OCI-LY3 (cell line): Measurements from ENCODE around the gene PPCS.

Experiments used
- H2AFZ ChIP-seq: fragments of 200-600, 300-600 bp; shearing (Covaris generic); 2 replicates; pipeline ENCODE4 v1.6.0; 2014; ENCODE audit warnings: antibody characterized with exemption, low read depth, low read length
- H3K27ac ChIP-seq: fragments of 200-600, 300-600 bp; sonication (generic); 2 replicates; pipeline ENCODE4 v1.5.1; 2014; ENCODE audit warnings: mild to moderate bottlenecking, low read length, moderate library complexity, mixed read lengths
- H3K27me3 ChIP-seq: fragments of 200-600, 300-600 bp; sonication (generic); 2 replicates; pipeline ENCODE4 v1.6.1; 2014; ENCODE audit warnings: low read depth, low read length, mixed read lengths
- H3K36me3 ChIP-seq: fragments of 200-600, 300-600 bp; sonication (generic); replicated peaks from 2 replicates; pipeline ENCODE3; 2014; ENCODE audit warnings: low read depth, low read length, mixed read lengths
- H3K4me1 ChIP-seq: fragments of 300-600, 200-600 bp; sonication (generic); 2 replicates; pipeline ENCODE4 v1.6.1; 2014; ENCODE audit warnings: low read length, mixed read lengths
- H3K4me2 ChIP-seq: fragments of 200-600, 300-600 bp; sonication (generic); 2 replicates; pipeline ENCODE4 v1.6.1; 2014; ENCODE audit warnings: low read length, mixed read lengths
- H3K4me3 ChIP-seq: fragments of 300-600, 200-600 bp; sonication (generic); 2 replicates; pipeline ENCODE4 v1.5.1; 2014; ENCODE audit warnings: antibody characterized with exemption, mild to moderate bottlenecking, low read length, moderate library complexity
- H3K79me2 ChIP-seq: fragments of 300-600, 200-600 bp; shearing (Covaris generic); 2 replicates; pipeline ENCODE4 v1.6.1; 2014; ENCODE audit warnings: mild to moderate bottlenecking, low read length, mixed read lengths
- H3K9ac ChIP-seq: fragments of 300-600, 200-600 bp; shearing (Covaris generic); 2 replicates; pipeline ENCODE4 v1.6.0; 2014; ENCODE audit warnings: mild to moderate bottlenecking, low read length, moderate library complexity
- H3K9me3 ChIP-seq: fragments of 200-600, 300-600 bp; shearing (Covaris generic); 2 replicates; pipeline ENCODE4 v1.6.1; 2014; ENCODE audit warnings: low read length, mixed read lengths; ENCODE audit not compliant: insufficient read depth
- H4K20me1 ChIP-seq: fragments of 200-600, 300-600 bp; sonication (generic); 2 replicates; pipeline ENCODE4 v1.6.1; 2016; ENCODE audit warnings: low read length, mixed read lengths; ENCODE audit not compliant: insufficient read depth
- CTCF ChIP-seq: fragments of 200-600, 300-600 bp; sonication (generic); IDR thresholded peaks from 2 replicates; pipeline ENCODE4 v1.5.1; 2014; ENCODE audit warnings: antibody characterized with exemption, low read length, low read depth
- EZH2phosphoT487 ChIP-seq: fragments of 200-600 bp; shearing (Covaris generic); IDR thresholded peaks from 2 replicates; pipeline ENCODE4 v1.6.1; 2018; ENCODE audit warnings: antibody characterized with exemption, mixed run types, low read depth

The PPCS gene

GRCh38 chr1:42419126-42419821 is 37.1 kb upstream of the PPCS start:
- Histone ChIP-seq H3K9ac (no peak overlapping the region), H3K79me2 (no peaks in the 10 kb centered on the region), H2AFZ (no peak overlapping the region), H3K4me1 (no peaks in the 10 kb centered on the region), H3K27me3 (no peaks in the 10 kb centered on the region), H4K20me1 (no peaks in the 10 kb centered on the region), H3K9me3 (no peaks in the 10 kb centered on the region), H3K27ac (no peak overlapping the region), H3K36me3 (no peaks in the 10 kb centered on the region), H3K4me2 (no peak overlapping the region), H3K4me3 (no peak overlapping the region)
- TF ChIP-seq EZH2phosphoT487 (no peak), CTCF (no peak)

GRCh38 chr1:42420121-42420520 is 36.2 kb upstream of the PPCS start:
- H3K36me3 ChIP-seq, result no peaks in the 10 kb centered on the region
- H3K4me1 ChIP-seq, result no peaks in the 10 kb centered on the region
- H3K9me3 ChIP-seq, result no peaks in the 10 kb centered on the region
- H4K20me1 ChIP-seq, result no peaks in the 10 kb centered on the region
- H3K9ac ChIP-seq, result no peak overlapping the region
- H3K27me3 ChIP-seq, result no peaks in the 10 kb centered on the region
- H3K4me3 ChIP-seq, result no peak overlapping the region
- H3K4me2 ChIP-seq, result no peak overlapping the region
- no peak for TF ChIP-seq CTCF
- TF ChIP-seq EZH2phosphoT487, result no peak
- H3K79me2 ChIP-seq, result no peaks in the 10 kb centered on the region
- H3K27ac ChIP-seq, result no peak overlapping the region
- H2AFZ ChIP-seq, result no peak overlapping the region

GRCh38 chr1:42420911-42421585 is 35.3 kb upstream of the PPCS start:
- Histone ChIP-seq H3K27ac (no peak overlapping the region), H2AFZ (no peak overlapping the region), H3K27me3 (no peaks in the 10 kb centered on the region), H3K4me3 (no peak overlapping the region), H3K9me3 (no peaks in the 10 kb centered on the region), H4K20me1 (no peaks in the 10 kb centered on the region), H3K4me1 (no peaks in the 10 kb centered on the region), H3K9ac (no peak overlapping the region), H3K79me2 (no peaks in the 10 kb centered on the region), H3K4me2 (no peak overlapping the region), H3K36me3 (no peaks in the 10 kb centered on the region)
- TF ChIP-seq CTCF (no peak), EZH2phosphoT487 (no peak)

- Histone ChIP-seq H3K27me3 (no peaks in the 10 kb centered on the region), H3K79me2 (no peaks in the 10 kb centered on the region), H2AFZ (no peak overlapping the region), H3K36me3 (no peaks in the 10 kb centered on the region), H3K4me3 (no peak overlapping the region), H3K4me2 (no peak overlapping the region), H4K20me1 (no peaks in the 10 kb centered on the region), H3K4me1 (no peaks in the 10 kb centered on the region), H3K9me3 (no peaks in the 10 kb centered on the region), H3K9ac (no peak overlapping the region), H3K27ac (no peak overlapping the region)
- TF ChIP-seq EZH2phosphoT487 (no peak), CTCF (no peak)
Measured at GRCh38 chr1:42422737-42423136, 33.6 kb upstream of the PPCS start.
